Middle frontal gyrus (tissue), 1 donor: Measurements from ENCODE around the gene POLRMT.
"Not testable (repeated sequence)": the region's sequence is repeated elsewhere in the genome, so short reads cannot be mapped to it uniquely, and the experiment has no call there.

Experiments
- DNase-seq: peaks from one replicate; pipeline ENCODE4 v3.0.0-alpha.2; 2015; ENCODE audit warnings: low spot score; ENCODE audit errors: extremely low spot score

Gene POLRMT

GRCh38 chr19:594265-594870, 39.0 kb downstream of the POLRMT start:
- DNase-seq = no peak

GRCh38 chr19:593505-593904, 39.8 kb downstream of the POLRMT start:
- DNase-seq = no peak

GRCh38 chr19:593055-593454, 40.3 kb downstream of the POLRMT start:
- no peak for DNase-seq

GRCh38 chr19:592101-592500, 41.2 kb downstream of the POLRMT start:
- DNase-seq = no peak

- no peak for DNase-seq
These were observed 42.0 kb downstream of the POLRMT start for GRCh38 chr19:591099-591958.

GRCh38 chr19:590750-591098, 42.6 kb downstream of the POLRMT start:
- DNase-seq = no peak

GRCh38 chr19:590396-590745, 43.0 kb downstream of the POLRMT start:
- no peak for DNase-seq

GRCh38 chr19:589693-590395, 43.5 kb downstream of the POLRMT start, which contains the start of gene HCN2:
Gene HCN2 (plus strand): TSS chr19:589881. CDS start chr19:589946, 65 bp downstream.
- no peak for DNase-seq

- no peak for DNase-seq
These were observed 44.3 kb downstream of the POLRMT start for GRCh38 chr19:588741-589692.

- peak; percentile 78 for DNase-seq
These were observed 45.1 kb downstream of the POLRMT start for GRCh38 chr19:588093-588740.

GRCh38 chr19:585551-586110, 47.7 kb downstream of the POLRMT start:
- no peak for DNase-seq

- DNase-seq = not testable (repeated sequence)
These were observed 48.2 kb downstream of the POLRMT start for GRCh38 chr19:585146-585545.

GRCh38 chr19:584240-585001, 48.9 kb downstream of the POLRMT start:
- DNase-seq = no peak

- no peak for DNase-seq
These were observed 49.4 kb downstream of the POLRMT start for GRCh38 chr19:583968-584239.

GRCh38 chr19:583198-583967, 50.0 kb downstream of the POLRMT start:
- DNase-seq = no peak

- DNase-seq = no peak
These were observed 50.7 kb downstream of the POLRMT start for GRCh38 chr19:582497-583197.

GRCh38 chr19:581399-582111, 51.8 kb downstream of the POLRMT start:
- no peak for DNase-seq
